Muscle layer of duodenum (tissue), 2 donors: ENCODE measurements around the gene CHKA.
A peak's percentile ranks its signal among the peaks of the same experiment; 100 is the strongest.

ENCODE experiments used
- H3K27ac ChIP-seq: one replicate; pipeline ENCODE4 v1.7.0; 2013; ENCODE audit warnings: mild to moderate bottlenecking, low read length
- H3K27me3 ChIP-seq: one replicate; pipeline ENCODE4 v1.7.0; 2013; ENCODE audit warnings: low read depth, mild to moderate bottlenecking, control low read depth, low read length
- H3K36me3 ChIP-seq, 2 donors: one replicate each; pipeline ENCODE4 v1.7.0; 2013; ENCODE audit warnings: low read length in 2 of 2, control low read depth in 1 of 2, mild to moderate bottlenecking in 1 of 2; ENCODE audit not compliant: insufficient read depth in 2 of 2, control insufficient read depth in 1 of 2
- H3K4me1 ChIP-seq, 2 donors: one replicate each; pipeline ENCODE4 v1.7.0; 2013; ENCODE audit warnings: low read length in 2 of 2, mild to moderate bottlenecking in 2 of 2, control low read depth in 1 of 2, moderate library complexity in 1 of 2; ENCODE audit not compliant: insufficient read depth in 2 of 2, control insufficient read depth in 1 of 2
- H3K4me3 ChIP-seq, 2 donors: one replicate each; pipeline ENCODE4 v1.7.0; 2013; ENCODE audit warnings: low read length in 2 of 2, low read depth in 1 of 2, mild to moderate bottlenecking in 1 of 2
- H3K9me3 ChIP-seq, 2 donors: one replicate each; pipeline ENCODE4 v1.7.0; 2013; ENCODE audit warnings: low read length in 2 of 2, control low read depth in 1 of 2, mild to moderate bottlenecking in 1 of 2; ENCODE audit not compliant: control insufficient read depth in 1 of 2
- donor health status: healthy.

CHKA gene

DNA sequence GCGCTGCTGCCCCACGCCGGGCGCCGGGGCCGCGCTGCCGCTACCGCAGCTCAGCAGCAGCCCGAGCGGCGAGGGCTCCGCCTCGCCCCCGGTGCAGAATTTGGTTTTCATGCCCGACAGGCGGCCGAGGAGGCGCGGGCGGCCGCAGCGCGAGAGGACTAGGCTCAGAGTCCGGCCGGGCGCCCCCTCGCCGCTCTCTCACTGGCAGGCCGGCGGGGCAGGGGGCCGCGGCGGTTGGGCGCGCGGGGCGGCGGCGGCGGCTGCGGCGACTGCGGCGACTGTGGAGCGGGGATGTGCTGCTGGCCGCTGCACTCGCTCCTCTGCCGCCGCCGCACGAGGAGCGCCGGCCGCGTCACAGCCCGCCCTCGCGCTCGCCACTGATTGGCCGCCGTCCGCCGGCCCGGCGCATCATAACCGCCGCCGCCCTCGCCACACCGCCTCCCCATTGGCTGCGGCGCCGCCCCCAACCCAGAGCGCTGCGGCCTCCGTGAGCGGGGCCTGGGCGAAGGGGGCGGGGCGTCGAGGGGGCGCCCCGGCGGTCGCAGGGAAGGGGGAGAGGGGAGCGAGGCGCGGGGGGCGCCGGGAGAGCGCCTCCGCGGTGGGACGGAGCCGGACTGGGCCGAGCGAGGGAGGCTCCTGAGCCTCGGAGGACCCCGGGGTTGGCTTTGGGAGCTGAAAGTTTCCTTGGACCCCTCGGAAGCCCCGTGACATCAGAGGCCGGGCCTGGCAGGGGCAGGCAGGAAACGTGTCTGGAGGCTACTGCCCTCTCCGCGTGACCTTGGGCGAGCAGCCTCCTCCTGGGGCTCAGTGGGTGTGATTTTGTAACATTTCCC is at the start of gene CHKA:
Gene CHKA (minus strand): TSS at position 322 of the 833 bp plus-strand sequence. CDS start 211 bp downstream, at position 111.
- Histone ChIP-seq H3K4me3 (peak within 1 kb of the TSS; percentile 65 to 83), H3K27me3 (no peaks in the 10 kb centered on the region), H3K4me1 (peaks cover 15 to 38% of the 10 kb centered on the region in 2 donors), H3K36me3 (no peaks in the 10 kb centered on the region), H3K9me3 (no peaks in the 10 kb centered on the region), H3K27ac (peak within 1 kb of the TSS; percentile 91)

DNA sequence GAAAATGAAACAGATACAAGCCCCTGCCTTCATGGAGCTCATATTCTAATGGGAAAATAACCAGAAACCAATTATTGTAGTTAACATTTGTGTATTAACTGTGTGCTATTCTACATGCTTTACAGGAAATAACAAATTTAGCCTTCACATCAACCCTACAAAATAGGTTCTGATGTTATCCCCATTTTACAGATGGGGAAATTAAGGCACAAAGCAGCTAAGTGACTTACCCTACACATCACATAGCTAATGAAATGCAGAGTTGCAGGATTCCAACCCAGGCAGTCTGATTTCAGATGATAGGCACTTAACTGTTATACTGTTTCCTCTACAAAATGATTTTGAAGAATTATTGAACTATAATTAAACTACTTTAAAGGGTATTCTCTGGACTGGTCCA is 48.3 kb upstream of the CHKA start:
- Histone ChIP-seq H3K4me1 (no peaks in the 10 kb centered on the region), H3K36me3 (peaks cover 65 to 81% of the 10 kb centered on the region in 2 donors), H3K27ac (no peak overlapping the region), H3K9me3 (no peaks in the 10 kb centered on the region), H3K4me3 (no peak overlapping the region), H3K27me3 (no peaks in the 10 kb centered on the region)

DNA sequence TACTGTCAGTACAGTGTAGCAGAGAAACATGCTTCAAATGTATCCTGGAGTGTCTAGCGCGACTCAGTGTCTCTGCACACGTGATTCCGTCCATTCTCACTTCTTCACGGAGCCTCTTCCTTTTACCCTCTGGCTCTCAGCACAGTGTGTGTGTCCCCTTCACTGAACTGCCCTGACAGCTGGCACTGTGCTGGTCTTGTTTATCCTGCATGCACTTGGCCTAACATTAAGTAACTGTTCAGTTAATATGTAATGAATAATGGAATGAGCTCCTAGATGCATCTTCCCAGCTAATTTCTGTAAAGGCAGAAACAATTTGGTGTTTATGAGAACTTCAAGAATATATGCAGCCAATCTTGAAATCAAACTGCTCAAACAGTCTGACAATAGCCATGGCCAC is 47.5 kb upstream of the CHKA start:
- H3K4me1 ChIP-seq, result no peaks in the 10 kb centered on the region
- H3K27me3 ChIP-seq, result no peaks in the 10 kb centered on the region
- H3K9me3 ChIP-seq, result no peaks in the 10 kb centered on the region
- peaks cover 63 to 80% of the 10 kb centered on the region in 2 donors for H3K36me3 ChIP-seq
- H3K27ac ChIP-seq, result no peak overlapping the region
- H3K4me3 ChIP-seq, result no peak overlapping the region

DNA sequence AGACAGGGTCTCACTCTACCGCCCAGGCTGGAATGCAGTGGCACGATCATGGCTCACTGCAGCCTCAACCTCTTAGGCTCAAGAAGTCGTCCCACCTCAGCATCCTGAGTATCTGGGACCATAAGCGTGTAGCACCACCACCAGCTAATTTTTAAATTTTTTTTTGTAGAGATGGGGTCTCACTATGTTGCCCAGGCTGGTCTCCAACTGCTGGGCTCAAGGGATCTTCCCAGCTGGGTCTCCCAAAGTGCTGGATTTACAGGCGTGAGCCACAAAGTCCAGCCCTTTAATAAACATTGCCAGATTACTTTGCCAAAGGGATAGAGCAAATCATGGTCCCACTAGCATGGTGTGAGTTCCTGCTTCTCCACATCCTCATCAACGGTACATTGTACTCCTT is 46.3 kb upstream of the CHKA start:
- H3K4me3 ChIP-seq, result no peak overlapping the region
- no peaks in the 10 kb centered on the region for H3K9me3 ChIP-seq
- peaks cover 56 to 77% of the 10 kb centered on the region in 2 donors for H3K36me3 ChIP-seq
- H3K27ac ChIP-seq, result no peak overlapping the region
- H3K27me3 ChIP-seq, result no peaks in the 10 kb centered on the region
- no peaks in the 10 kb centered on the region for H3K4me1 ChIP-seq

- H3K4me1 ChIP-seq, result no peaks in the 10 kb centered on the region
- no peaks in the 10 kb centered on the region for H3K9me3 ChIP-seq
- no peak overlapping the region for H3K27ac ChIP-seq
- H3K4me3 ChIP-seq, result no peak overlapping the region
- H3K27me3 ChIP-seq, result no peaks in the 10 kb centered on the region
- H3K36me3 ChIP-seq, result peaks cover 58 to 78% of the 10 kb centered on the region in 2 donors
Observed at GRCh38 chr11:68166969-68167368, 45.8 kb upstream of the CHKA start.

GRCh38 chr11:68165601-68166000 is 44.4 kb upstream of the CHKA start:
- Histone ChIP-seq H3K4me3 (no peak overlapping the region), H3K36me3 (peaks cover 56 to 72% of the 10 kb centered on the region in 2 donors), H3K4me1 (no peaks in the 10 kb centered on the region), H3K27me3 (no peaks in the 10 kb centered on the region), H3K27ac (no peak overlapping the region), H3K9me3 (no peaks in the 10 kb centered on the region)

DNA sequence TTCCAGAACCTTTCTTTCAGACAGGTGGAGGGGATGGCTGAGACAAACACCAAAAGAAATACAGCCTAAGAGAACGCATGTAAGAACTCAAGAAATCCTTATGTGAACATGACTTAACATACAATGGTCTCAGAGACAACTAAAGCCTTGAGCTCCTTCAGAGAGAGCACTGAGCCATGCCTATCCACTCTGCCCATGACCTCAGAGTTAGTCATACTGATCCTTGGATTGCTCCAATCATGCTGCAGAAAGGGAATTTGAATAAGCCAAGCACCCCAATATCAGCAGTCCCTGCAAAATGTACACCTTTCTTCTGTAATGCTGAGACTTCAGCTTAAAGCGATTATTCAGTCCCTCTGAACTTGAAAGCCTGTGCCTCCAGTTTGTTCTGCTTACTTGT is 43.2 kb upstream of the CHKA start:
- Histone ChIP-seq H3K27ac (no peak overlapping the region), H3K36me3 (peaks cover 45 to 60% of the 10 kb centered on the region in 2 donors)

GRCh38 chr11:68163691-68164090 is 42.5 kb upstream of the CHKA start:
- H3K9me3 ChIP-seq, result no peaks in the 10 kb centered on the region
- no peaks in the 10 kb centered on the region for H3K4me1 ChIP-seq
- H3K27ac ChIP-seq, result no peak overlapping the region
- H3K36me3 ChIP-seq, result peaks cover 44 to 57% of the 10 kb centered on the region in 2 donors
- H3K27me3 ChIP-seq, result no peaks in the 10 kb centered on the region
- no peak overlapping the region for H3K4me3 ChIP-seq

More for the DNA sequence above, 43.2 kb upstream of the CHKA start:
- H3K27me3 ChIP-seq, result no peaks in the 10 kb centered on the region
- H3K4me1 ChIP-seq, result no peaks in the 10 kb centered on the region
- H3K9me3 ChIP-seq, result no peaks in the 10 kb centered on the region
- no peak overlapping the region for H3K4me3 ChIP-seq

- no peaks in the 10 kb centered on the region for H3K9me3 ChIP-seq
- H3K4me1 ChIP-seq, result no peaks in the 10 kb centered on the region
- no peak overlapping the region for H3K27ac ChIP-seq
- H3K4me3 ChIP-seq, result no peak overlapping the region
- H3K27me3 ChIP-seq, result no peaks in the 10 kb centered on the region
- peaks cover 34 to 52% of the 10 kb centered on the region in 2 donors for H3K36me3 ChIP-seq
Observed at GRCh38 chr11:68160100-68160695, 39.0 kb upstream of the CHKA start.

GRCh38 chr11:68159665-68160064 is 38.5 kb upstream of the CHKA start:
- no peak overlapping the region for H3K4me3 ChIP-seq
- H3K9me3 ChIP-seq, result no peaks in the 10 kb centered on the region
- peaks cover 37 to 52% of the 10 kb centered on the region in 2 donors for H3K36me3 ChIP-seq
- no peaks in the 10 kb centered on the region for H3K27me3 ChIP-seq
- H3K4me1 ChIP-seq, result no peaks in the 10 kb centered on the region
- no peak overlapping the region for H3K27ac ChIP-seq

- Histone ChIP-seq H3K27ac (no peak overlapping the region), H3K4me1 (no peaks in the 10 kb centered on the region), H3K4me3 (no peak overlapping the region), H3K27me3 (no peaks in the 10 kb centered on the region), H3K9me3 (no peaks in the 10 kb centered on the region), H3K36me3 (peaks cover 36 to 47% of the 10 kb centered on the region in 2 donors)
Observed at GRCh38 chr11:68159161-68159560, 38.0 kb upstream of the CHKA start.
